GM21825 (cell line): ENCODE results near the gene ZNF628.
"Not testable (repeated sequence)": the region's sequence is repeated elsewhere in the genome, so short reads cannot be mapped to it uniquely, and the experiment has no call there.

Experiments
- ATAC-seq: cut with Tn5 transposase; IDR thresholded peaks from one replicate; pipeline ENCODE4 v1.9.1; 2021; ENCODE audit warnings: mild to moderate bottlenecking, moderate library complexity; ENCODE audit not compliant: unreplicated experiment

ZNF628 gene

DNA sequence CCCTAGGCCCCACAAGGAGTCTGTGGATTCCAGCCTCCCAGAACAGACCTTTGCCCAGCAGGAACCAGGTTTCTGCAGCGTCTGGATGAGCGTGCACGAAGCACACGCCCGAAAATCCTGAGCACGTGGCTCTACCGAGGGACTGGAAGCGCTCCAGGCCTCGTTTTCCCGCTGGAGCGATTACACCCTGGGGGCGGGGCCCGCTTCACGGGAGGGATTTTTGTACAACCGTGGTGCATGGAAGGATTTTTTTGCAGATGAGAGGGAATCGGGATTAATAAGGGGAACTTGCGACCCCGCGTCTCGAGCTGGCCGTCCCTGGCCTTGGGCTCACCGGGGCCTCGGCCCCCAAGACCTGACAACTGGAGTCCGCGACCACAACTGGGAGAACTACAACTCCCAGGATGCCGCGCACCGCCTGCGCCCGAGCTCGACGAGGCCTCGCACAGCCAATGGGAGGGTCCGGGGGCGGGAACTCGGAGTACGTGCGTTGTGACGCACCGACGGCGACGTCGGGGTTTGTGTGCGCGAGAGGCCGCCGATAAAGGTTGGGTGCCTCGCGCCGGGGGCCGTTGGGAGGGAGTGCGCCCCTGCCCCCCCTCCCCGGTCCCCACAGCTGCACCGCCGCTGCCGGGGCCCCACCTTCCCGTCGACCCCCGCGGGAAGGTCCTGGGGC lies at the start of gene ZNF628:
Gene ZNF628, plus strand, starts transcription at position 518 of the 676 bp plus-strand sequence. CDS start 3,294 bp downstream, outside the sequence.
- peak; percentile 83 for ATAC-seq

DNA sequence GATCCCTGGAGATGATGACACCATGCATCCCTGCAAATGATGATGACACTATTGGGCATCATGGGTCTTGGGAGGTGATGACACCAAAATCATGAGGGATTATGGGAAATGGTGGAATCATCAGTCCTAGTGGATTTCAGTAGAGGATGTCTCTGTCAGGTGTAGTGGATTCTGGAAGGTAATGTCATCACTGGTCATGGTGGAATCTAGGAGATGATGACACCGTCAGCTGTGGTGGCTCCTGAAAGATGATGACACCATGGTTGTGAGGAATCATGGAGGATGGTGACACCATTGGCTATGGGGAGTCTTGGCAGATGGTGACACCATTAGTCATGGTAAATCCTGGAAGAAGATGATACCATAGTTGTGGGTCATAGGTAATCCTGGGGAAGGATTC lies 45.2 kb upstream of the ZNF628 start:
- no peak for ATAC-seq

DNA sequence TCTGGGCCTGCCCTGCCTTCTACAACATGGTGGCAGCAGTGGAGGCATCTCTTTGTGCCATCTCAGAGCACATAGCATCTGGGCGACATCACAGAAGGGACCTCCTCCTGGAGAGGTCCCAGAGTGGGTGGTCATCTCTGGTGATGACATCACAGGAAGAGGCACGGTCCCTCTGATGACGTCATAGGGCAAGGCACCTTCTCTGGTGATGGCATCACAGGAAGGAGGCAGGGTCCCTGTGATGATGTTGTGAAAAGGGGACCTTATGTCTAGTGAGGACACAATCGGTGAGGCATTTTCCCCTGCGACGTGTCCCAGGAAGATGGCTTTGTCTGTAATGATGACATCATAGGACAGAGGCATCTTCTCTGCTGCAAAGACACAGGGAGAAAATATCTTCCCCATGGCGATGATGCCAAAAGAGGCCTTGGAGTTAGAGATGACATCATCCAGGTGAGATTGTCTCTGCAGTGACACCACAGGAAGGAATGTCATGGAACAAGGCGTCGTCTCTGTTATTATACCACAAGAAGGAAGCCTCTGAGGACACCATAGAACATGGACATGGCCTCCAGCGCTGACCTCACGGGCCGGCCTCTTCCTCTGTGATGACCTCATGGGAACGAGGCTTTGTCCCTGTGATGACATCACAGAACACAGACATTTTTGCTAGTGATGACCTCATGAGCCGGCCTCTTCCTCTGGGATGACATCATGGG lies 44.0 kb upstream of the ZNF628 start:
- no peak for ATAC-seq

DNA sequence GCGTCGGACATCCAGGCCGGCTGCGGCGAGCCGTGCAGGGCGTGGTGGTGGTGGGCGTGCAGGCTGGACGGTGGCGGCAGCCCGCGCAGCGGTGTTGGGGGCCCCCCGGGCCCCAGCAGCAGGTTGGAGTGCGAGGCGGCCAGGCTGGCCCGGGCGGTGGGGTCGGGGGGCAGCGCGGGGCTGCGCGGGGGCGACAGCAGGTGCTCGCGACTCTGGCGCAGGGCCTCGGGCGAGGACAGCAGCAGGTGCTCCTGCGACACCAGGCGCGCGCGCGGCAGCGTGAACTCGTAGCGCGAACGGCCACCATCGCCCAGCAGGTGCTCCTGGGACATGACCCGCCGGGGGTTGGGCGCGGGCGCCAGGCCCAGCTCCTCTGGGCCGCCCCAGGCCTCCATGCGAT lies 43.1 kb upstream of the ZNF628 start:
- no peak for ATAC-seq

DNA sequence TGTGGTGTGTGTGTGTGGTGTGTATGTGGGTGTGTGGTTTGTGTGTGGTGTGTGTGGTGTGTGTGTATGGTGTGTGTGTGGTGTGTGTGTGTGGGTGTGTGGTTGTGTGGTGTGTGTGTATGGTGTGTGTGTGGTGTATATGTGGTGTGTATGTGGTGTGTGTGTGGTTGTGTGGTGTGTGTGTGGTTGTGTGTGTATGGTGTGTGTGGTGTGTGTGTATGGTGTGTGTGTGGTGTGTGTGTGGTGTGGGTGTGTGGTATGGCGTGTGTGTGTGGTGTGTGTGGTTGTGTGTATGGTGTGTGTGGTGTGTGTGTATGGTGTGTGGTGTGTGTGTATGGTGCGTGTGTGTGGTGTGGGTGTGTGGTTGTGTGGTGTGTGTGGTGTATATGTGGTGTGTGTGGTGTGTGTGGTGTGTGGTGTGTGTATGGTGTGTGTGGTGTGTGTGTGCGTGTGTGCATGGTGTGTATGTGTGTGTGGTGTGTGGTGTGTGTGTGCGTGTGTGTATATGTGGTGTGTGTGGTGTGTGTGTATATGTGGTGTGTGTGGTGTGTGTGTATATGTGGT lies 42.0 kb upstream of the ZNF628 start:
- no peak for ATAC-seq

DNA sequence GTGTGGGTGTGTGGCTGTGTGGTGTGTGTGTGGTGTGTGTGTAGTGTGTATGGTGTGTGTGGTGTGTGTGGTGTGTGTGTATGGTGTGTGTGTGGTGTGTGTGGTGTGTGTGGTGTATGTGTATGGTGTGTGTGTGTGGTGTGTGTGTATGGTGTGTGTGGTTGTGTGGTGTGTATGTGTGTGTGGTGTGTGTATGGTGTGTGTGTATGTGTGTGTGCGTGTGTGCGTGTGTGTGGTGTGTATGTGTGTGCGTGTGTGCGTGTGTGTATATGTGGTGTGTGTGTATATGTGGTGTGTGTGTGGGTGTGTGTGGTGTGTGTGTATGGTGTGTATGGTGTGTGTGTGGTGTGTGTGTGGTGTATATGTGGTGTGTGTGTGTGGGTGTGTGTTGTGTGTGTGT lies 41.4 kb upstream of the ZNF628 start:
- no peak for ATAC-seq

DNA sequence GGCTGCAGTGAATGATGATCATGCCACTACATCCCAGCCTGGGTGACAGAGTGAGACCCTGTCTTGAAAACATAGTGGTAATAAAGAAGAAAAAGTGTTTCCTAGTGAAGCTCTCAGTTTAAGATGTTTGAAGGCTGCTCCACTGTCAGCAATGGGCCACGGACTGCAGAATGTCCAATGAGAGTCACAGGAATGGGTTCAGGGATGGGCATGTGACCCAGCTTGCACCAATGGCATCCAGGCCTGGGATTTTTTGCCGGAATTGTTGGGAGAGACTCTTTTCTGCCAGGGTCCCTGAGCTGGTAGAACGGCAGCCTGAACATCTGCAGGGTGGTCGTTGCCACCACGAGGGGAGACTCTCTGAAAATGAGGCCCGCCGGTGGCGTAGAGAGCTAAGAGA lies 39.6 kb upstream of the ZNF628 start:
- ATAC-seq = no peak

DNA sequence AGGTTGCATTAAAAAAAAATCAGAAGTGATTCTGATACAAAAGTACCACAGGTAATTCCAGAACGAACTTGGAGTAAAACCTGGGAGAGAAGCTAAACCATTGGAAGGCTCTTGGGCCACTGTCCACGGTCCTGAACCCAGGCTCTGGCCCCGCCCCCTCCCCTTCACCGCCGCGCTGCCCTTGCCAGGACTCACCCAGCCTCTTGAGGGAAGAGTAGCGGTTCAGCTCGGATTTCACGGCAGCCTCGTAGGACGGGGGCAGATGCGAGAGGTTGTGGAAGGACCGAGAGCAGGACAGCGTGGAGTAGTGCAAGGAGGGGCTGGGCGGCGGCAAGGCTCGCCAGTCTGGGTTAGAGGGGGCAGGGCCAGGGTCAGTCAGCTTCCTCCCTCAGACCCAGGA lies 39.0 kb upstream of the ZNF628 start:
- ATAC-seq = no peak

DNA sequence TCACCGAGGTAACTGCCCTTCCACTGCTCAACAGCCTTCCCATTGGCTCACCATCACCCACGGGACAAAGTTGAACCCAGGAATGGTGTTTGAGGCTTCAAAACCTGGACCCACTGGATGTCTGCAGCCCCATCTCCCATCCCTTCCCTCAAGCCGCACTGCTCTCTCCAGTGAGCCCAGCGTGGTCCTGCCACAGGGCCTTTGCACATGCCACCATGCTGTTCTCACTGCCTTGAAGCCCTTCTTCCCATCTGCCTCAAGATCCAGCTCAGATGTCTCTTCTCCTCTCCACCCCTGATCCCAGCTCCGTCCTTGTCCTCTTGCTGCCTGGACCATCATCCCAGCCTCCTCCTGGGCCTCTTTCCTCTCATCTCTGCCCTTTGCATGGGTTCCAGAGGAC lies 37.4 kb upstream of the ZNF628 start:
- ATAC-seq = no peak

DNA sequence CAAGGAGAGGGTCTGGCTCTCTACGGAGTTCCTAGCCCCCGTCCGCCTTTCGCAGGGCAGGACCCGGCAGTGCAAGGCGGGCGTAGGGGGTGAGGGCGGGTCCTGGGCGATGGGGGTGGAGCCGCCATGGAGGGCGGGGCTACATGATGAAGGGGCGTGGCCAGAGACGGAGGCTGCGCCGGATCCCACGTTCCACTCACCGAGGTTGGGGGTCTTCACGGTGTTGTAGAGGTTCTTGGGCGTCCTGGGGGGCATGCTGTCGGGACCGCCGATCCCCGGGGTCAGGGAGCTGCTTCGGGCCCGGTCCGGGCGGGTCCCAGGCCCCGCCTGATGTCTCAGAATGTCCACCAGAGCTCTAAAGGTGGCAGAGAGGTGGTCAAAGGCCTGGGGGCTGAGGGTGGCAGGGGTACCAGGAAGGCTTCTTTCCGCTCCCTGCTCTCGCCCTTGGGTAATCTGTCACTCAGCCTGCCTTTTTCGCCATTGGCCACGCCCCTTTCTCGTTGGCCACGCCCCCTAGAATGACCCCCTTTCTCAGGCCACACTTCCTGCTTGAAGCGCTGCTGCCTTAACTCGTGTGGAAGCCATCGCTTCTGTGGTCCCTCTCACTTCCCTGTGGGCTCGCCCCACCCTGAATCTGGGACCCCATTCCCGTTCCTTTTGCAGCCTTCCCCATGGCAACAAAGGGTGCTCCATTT lies 35.9 kb upstream of the ZNF628 start:
- no peak for ATAC-seq

DNA sequence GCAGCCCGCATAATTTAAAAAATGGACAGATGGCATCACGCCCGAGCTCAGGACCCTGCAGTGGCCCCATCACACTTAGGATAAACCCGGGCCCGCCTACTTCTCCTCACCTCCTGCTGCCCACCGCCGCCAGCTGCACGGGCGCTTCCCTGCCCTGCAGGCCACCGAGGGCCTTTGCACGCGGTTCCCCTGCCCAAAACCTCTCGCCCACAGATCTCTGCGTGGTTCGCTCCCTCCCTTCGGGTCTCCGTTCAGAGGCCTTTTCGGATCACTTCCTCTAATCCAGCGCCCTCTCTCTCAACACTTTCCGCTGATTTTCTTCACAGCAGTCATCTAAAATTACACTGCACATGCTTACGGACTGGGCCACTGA lies 35.1 kb upstream of the ZNF628 start:
- no peak for ATAC-seq

DNA sequence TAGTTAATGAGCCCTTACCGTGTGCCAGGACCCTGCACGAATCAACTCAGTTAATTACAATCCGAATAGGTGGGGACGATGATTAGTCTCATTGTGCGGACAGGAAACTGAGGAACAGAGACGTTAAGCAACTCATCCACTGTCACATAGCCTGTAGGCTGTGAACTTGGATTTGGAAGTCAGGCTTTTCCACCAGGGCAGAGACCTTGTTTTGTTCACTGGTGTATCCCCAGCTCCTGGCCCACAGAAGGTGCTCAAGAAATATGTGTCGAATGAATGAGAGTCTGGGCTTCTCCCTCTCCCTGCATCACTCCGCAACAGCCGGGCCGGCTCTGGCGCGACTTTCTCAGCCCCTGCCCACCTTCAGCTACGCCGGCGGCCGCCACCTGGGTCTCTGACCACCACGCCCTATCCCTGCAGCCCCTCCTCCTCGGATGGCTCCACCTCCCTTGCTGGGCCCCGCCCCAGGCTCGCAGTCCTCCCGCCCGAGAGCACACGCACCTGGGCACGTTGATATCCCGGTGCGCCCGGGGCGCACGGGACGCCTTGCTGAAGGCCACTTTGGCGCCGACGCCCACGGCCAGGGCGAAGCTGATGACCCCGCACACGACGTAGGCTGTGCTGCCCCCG lies 34.6 kb upstream of the ZNF628 start:
- no peak for ATAC-seq

DNA sequence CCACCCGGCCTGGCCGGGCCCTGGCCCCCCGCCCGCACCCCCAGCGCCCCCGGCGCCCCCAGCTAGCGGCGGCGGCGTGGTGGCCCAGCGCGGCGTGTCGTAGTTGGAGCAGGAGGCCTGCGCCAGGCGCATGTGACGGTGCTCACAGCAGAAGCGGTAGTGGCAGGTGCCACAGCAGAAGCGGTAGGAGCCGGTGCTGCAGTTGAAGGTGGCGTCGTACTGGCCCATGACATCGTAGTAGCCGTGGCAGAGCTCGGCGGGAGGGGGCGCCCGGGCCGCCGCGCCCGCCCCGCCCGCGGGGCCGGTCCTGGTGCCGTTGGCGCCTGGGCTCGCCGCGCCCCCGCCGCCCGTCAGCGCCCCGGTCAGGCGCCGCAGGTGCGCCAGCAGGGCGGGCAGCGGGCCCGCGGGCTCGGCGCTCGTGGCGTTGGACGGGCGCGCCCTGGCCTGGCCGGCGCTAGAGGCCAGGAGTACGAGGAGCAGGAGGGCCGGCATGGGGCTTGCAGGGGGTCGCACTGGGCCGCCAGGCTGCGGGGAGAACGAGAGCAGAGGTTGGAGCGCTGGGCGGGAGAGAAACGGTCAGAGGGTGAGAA lies 34.0 kb upstream of the ZNF628 start:
- ATAC-seq = no peak

DNA sequence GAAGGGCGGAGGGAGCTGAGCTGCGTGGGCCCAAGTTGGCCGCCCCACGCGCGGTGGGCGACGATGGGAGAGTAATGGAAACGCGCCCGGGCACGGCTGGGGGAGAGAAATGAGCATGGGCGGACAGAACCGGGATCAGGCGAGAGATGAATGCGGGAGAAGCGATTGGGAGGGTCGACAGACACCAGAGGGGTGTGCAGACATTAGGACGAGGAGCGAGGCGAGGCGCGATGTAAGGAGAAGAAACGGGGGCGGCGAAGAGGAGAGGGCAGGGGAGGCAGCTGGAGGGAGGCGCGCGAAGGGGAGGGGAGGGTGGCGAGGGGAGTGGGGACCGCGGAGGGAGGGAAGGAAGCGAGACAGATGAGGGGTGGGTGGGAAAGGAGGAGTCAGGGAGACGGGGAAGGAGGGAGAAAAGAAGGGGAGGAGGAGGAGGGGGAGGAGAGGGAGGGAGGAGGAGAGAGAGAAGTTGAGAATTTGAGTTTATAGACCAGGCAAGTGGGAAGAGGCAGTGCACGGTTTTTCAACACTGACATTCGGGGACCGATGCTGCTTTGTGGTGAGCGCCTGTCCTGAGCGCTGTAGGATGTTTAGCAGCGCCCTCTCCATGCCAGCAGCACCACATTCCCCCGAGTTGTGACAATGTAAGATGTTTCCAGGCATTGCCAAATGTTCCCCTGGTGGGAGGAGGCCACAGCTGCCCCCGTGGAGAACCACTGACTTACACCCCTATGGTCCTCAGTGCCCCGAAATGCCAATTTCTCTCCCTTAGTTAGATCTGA lies 33.2 kb upstream of the ZNF628 start, which contains the start of gene SHISA7:
Gene SHISA7, minus strand, starts transcription at position 256 of the 779 bp plus-strand sequence. CDS start 437 bp downstream, outside the sequence.
- ATAC-seq = no peak

DNA sequence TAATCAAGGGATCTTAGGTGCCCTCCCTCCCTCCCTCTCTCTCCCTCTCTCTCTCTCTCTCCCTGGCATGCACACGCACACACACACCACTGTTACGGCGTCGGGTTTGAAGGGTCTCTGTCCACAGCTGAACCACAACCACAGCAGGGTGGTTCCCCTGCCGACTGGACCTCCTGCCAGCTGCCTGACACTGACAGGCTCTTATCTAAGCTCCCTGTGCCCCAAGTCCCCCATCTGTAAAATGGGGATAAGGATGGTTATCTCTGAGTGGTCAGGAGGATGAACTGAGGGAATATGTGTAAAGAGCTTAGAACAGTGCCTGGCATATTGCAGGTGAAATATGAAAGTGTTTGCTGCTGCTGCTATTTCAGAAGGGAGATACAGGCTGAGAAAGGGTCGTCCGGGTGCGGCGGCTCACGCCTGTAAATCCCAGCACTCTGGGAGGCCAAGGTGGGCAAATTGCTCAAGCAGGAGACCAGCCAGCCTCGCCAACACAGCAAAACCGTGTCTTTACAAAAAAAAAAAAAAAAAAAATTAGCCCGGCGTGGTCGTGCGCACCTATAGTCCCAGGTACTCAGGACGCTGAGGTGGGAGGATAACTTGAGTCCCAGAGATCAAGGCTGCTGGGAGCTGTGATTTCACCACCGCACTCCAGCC lies 32.5 kb upstream of the ZNF628 start:
- ATAC-seq = no peak

DNA sequence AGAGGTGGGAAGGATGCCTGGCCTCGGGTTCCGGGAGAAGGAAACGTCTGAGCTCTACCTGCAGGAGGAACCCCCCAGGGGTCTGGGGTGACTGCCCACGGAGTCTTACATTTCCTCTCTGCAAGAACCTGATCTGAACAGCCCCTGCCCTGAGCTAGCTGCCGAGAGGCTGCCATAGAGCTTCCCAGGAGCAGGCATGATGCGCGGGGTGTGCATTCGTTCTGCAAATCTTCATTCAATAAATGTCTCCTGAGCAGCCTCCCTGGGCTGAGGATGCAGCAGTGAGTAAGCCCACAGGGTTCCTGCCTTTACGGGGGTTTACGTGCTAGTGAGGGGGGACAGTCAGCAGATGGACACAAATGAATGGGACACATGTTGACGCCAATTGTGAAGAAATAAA lies 31.8 kb upstream of the ZNF628 start:
- ATAC-seq = no peak

DNA sequence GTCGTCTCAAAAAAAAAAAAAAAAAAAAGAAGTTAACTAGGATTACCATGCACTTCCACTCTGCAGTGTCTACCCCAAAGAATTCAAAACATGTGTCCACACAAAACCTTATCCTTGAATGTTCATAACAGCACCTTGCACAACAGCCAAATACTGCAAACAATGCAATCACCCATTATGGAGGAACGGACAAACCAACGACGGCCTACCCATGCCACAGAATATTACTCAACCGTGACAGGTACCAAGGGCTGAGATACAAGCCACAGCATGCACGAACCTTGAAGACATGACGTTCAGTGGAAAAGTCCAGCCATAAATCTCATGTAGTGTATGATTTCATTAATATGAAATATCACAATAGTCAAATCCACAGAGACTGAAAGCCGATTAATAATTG lies 30.4 kb upstream of the ZNF628 start:
- ATAC-seq = no peak

DNA sequence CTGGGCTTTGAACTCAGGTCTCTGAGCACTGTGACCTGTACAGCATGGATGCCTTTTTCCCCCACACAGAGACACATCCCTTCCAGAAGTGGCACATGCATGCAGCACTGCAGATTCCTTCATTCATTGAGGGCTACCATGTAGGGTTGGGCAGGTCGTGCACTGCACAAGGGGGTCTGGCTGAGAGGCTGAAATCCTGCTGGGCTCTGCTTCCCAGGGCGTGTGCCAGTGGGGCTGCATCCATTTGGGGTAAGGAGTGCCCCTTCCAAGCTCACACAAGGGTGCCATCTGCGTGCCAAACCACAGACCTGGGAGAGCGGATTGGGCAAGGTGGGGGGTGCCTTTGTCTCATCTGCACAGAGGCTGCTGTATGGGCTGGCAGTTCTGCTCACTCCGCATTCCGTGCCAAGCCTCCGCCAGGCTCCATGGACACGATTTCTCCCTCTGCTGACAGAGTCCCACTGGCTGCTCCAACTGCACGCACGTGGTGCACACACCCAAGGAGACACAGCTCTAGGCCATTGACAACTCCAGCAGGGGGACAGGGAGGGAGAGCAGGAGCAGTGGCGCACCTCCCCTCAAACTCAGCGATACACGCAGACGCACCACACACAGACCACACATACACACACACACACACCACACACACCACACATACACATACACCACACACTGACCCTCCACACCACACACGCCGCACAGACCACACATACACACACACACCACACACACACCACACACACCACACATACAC lies 28.8 kb upstream of the ZNF628 start:
- ATAC-seq = no peak

DNA sequence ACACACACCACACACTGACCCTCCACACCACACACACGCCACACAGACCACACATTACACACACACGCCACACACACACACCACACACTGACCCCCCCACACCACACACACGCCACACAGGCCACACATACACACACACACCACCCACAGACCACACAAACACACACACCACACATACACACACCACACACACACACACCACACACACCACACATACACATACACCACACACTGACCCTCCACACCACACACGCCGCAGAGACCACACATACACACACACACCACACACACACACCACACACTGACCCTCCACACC lies 28.3 kb upstream of the ZNF628 start:
- not testable (repeated sequence) for ATAC-seq
